ELF-1 (cell line): ENCODE measurements around the gene NPRL2.

Experiments used
- DNase-seq: peaks from one replicate; pipeline ENCODE4 v3.0.0-alpha.2; 2016; ENCODE audit warnings: low read depth, low spot score

Gene NPRL2

DNA sequence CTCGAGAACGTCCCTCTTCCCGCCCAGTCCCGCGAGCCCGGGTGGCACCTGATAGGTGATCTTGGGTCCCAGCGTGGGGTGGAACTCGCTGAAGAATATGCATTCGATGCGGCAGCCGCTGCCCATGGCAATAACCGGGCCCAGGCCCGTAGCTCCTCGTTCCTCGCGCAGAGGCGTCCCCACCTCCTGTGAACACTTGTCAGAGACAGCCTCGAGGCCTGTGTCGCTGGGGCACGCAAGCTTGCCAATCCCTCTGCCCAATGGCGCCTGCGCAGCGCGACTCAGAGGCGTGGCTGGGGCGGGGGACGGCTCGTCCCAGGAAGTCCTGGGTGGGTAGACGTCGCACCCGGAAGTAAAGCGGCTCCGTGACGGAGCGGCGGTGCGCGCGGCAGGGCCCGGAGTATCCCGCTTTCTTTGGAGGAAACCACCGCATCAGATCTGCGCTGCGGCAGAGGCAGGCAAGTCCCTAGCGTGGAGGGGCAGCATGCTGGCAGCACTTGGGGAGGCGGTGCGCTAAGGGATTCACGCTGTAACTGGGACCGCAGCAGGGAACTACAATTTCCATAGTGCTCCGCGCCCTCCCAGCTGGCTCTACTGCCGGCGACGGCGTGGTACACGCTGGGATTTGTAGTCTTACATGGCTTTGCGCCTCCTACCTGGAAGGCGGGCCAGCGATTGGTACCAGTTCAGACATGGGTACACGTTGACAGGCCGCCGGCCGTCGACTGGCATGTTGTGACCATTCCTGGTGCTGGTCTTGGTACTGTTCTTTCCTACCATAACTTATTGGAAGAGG, at the start of gene NPRL2, which contains the start of gene CYB561D2:
TSS of gene NPRL2 (minus strand) at position 249 of the 796 bp plus-strand sequence. CDS start at position 126, 123 bp downstream.
TSS of gene CYB561D2 (plus strand) at position 336 of the 796 bp plus-strand sequence. CDS start 572 bp downstream, outside the sequence.
- DNase-seq = peak; percentile 95

- no peak for DNase-seq
Measured at GRCh38 chr3:50396502-50396901, 45.9 kb upstream of the NPRL2 start.

DNA sequence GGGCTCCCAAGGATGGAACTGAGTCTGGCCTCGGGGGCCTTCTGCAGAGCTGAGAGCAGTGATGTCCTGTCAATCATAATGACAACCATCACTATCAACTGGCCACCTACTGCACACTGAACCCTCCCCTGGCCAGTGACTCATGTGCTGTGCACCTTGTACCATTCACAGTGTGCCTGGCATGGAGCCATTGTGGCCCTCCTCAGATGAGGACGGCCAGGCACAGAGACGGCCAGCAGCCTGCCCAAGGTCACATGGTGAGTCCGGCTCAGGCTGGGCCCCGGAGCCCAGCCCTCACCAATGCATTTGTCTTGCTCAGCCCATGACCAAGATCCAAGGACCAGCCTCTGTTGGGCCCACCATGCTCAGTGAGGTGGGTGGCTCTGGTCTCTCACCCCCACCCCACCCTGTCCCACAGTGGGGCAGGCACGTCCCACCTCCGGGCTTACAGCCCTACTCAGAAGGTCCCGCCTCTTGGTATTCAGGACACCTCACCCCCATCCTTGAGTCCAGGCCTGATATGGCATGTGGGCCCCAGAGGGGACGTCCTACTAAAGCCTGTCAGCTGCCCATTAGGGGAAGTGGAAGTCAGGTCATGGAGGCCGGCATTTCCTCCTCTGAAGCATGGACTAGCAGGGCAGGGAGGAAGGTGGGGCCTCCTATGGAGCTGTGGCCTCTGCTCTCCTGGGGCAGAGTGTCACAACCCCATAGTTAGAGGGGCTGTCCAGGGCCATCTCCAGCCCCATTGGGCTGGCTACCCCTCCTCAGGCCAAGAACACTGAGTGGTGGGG, 44.7 kb upstream of the NPRL2 start:
- no peak for DNase-seq

DNA sequence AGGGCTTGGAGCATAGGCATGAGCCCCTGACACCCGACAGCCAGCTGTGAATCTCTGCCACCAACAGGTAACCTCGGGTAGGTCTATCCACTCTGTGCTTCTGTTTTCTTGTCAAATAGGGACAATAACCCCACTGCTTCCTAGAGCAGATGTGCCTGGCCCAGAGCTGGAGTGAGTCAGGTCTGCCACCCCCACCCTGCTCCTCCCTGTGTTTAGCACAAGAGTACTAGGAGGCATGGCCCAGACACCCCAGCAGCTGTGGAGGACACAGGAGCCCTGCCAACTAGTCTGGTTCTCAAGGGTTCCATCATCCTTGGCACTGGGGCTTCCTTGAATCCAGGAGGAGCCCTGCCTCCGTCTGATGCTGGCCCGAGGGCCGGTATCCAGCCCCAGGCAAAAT, 42.5 kb upstream of the NPRL2 start:
- DNase-seq = no peak

GRCh38 chr3:50392101-50392715, 41.6 kb upstream of the NPRL2 start:
- no peak for DNase-seq

DNA sequence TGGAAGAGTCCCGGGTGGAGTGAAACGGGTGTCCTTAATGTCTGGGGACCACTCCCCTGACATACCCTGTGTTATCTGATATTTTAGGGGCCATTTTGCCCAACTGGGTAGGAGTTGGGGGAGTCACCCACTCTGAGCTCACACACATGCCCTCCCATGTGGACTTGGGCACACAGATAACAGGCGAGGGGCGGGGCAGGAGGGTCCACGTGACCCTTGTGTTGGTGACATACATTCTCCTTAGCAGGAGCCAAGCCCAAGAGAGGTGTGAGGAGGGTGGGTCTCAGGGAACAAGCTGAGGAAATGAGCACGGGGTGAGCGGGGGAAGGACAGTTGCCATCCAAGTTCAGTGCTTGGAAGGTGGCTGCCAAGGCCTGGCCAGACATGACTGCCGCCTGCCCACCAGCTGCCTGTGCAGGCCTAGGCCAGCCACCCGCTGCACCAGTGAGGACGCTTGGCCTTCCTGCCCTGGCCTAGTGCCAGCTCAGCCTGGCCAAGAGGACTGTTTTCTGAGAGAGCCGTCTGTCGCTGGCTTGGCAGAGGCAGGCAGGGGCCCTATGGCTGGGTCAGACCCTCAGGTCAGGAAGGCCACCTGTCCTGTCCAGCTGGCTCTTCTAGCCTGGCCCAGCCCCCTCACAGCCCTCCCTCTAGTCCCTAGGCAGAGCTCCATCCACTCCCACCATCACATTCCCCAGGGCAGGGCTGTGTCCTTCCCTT, 40.1 kb upstream of the NPRL2 start:
- peak; percentile 34 for DNase-seq

DNA sequence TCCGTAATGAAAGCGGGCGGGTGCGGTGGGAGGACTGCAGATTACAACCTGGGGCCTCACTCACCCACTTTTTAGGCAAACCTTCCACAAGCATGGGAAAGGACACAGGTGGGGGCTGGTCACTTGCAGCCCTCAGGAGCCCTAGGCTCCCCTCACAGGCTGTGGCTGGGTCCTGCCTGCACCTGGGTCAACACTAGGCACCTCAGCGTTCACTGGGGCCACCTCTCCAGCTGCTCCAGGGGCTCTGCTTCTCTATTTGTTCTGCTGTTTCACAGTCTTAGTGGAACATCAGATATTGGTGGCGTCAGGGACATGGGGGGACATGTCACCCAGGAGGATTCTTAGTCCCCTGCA, 38.8 kb upstream of the NPRL2 start:
- DNase-seq = no peak

DNA sequence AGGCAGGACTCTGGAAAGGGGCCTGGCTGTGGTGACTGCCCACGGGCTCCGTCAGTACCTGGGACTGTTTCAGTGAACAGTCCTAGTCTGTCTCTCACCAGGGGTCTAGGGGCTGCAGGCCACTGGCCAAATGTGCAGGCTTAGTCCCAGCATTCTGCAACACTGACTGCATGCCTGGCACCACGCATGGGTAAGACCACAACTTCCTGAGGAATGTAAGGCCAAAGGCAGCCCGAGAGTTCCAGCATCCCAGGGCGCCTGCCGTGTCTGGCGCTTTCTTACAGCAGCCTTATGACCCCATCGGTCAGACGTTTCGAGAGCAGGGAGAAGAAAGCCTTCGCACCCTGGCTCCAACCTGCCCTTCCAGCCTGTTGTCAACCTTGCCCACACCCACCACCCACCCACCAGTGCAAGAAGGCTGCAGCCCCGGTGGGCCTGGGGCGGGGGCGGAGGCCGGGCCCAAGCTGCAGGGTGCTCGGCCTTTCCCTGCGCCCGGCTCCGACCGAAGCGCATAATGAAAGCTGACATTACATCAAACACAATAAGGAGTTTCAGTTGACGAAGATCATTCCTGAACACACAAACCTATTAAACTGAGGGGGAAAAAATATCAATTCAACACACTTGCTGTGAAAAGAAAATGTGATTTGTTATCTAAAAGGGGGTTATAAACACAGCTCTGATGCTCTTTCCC, 38.3 kb upstream of the NPRL2 start:
- peak; percentile 43 for DNase-seq

GRCh38 chr3:50388016-50388719, 37.6 kb upstream of the NPRL2 start:
- peak; percentile 61 for DNase-seq

DNA sequence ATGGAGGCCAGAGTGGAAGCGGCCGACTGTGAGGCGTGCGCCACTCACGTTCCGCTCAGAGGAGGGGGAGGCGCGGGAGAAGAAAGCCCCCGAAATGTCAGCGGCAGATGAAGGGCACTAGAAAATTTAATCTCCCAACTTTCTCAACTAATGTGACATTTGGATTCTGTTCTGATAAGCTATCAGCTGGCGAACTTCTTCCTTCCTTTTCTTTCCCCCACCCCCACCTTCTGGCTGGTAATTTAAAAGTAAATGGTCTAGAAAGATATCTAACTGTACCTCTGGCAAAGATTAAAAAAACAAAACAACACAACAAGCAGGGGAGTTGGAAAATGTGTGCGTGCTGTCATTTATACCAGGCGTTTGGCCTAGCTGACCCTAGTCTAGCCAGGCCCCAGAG, 35.2 kb upstream of the NPRL2 start:
- DNase-seq = no peak

- DNase-seq = no peak
Measured at GRCh38 chr3:50383750-50384149, 33.2 kb upstream of the NPRL2 start.

GRCh38 chr3:50382722-50383121, 32.1 kb upstream of the NPRL2 start:
- DNase-seq = no peak

DNA sequence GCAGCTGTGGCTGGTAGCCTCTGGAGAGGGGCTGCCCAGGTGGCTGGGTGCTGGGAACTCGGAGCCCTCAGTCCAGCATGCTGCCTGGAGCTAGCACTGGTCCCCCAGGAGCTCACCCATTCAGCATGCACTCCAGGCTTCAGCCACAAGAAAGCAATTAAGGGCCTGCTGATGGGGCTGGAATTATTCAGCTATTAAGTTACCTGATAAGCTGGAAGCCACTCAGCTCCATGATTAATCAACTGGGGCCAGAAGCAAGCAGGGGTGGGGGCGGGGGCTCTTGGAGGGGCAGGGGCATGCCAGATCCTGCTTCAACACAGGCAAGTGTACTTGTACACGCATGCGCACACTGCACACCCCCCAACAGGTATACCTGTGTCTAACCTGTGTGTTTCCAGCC, 30.8 kb upstream of the NPRL2 start:
- no peak for DNase-seq

DNA sequence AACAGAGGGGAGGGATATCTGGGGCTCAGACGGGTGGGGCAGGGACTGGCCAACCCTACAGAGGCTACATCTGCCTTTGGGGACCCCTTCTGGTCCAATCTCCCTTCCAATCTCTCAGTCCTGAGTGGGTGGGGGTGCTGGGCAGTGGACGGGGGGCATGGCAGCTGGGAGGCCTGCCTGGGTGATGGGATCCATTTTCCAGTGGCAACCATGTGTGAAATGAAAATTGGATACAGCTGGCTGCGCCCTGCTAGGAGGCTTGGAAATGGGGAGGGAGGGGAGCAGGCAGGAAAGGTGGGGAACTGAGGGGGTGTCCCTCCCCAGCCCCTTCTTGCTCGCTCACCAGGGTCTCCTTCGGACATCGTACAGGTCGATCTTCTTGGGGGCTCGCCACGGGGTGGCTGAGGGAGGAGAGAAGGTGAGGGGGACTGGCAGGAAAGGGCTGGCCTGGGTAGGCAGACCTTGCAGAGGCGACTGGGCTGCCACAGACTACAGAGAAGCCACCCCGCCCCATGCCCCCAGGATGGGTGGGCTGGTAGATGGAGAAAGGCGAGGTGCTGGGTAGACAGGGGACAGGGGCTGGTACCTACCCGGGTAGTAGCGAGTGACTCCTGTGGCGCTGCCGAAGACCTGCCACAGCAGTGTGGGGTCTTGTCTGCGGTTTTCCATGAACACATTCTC, 30.0 kb upstream of the NPRL2 start:
- no peak for DNase-seq

DNA sequence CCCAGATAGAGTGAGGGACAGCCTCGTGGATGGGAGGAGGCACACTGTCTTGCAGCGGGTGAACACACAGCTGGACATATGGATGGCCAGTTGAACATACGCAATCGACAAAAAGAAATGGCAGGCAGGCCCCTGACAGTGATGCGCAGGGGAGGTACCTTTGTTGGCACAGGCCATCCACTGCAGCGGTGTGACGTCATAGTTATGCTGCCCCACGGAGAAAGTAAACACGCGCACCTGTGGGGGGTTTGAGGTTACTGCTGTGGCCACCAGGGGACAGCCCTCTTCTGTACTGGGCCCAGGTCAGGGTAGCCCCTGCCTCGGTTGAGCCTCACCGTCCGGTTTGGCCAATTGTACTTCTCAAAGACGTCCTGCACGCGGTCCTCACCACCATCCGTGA, 28.2 kb upstream of the NPRL2 start:
- DNase-seq = no peak

DNA sequence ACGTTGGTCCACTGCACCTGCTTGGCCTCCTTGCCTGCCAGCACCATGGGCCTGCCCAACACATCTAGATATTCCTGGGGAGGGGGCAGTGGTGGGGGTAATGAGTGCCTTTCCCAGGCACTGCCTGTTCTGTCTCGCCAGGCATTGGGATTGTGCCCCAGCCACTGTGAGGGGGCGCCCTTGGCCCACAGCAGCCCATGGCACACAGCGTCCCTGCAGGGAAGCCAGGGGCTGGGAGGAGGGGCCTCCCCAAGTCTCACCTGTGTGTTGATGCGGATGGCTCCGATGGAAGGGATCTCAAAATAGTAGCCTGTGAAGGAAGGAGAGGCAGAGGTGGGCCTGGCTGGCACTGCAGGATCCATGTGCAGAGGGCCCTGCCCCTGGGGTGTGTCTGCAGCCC, 27.4 kb upstream of the NPRL2 start:
- no peak for DNase-seq

DNA sequence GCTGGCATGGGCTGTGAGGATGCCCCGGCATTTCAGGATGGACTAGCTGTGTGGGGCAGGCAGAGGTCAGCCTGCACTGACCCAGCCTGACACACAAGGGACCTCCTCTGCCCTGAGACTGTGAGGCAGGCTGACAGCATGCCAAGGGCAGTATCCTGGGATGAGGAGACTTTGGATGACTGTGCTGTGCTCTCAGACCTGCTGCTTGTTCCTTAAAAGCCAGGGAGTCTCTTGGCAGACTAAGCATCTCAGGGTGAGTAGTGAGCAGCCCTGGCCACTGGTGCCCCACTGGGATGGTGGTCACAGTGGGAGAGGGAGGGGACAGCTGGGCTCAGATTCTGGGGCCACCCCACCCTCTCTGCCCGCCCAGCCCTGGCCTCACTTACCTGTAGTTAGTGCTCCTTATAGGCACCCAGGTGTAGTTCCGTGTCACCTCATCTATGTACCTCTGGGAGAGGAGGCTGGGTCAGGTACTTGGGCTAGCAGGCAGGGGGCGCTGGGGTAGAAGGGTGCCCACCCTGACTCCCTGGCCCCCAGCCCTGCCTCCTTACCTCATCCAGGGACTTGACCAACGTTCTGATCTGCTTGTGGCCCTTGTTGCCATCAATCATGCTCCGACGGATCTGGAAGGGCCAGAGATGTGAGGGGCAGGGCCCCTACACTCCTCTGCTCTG, 24.8 kb upstream of the NPRL2 start:
- DNase-seq = peak; percentile 30

DNA sequence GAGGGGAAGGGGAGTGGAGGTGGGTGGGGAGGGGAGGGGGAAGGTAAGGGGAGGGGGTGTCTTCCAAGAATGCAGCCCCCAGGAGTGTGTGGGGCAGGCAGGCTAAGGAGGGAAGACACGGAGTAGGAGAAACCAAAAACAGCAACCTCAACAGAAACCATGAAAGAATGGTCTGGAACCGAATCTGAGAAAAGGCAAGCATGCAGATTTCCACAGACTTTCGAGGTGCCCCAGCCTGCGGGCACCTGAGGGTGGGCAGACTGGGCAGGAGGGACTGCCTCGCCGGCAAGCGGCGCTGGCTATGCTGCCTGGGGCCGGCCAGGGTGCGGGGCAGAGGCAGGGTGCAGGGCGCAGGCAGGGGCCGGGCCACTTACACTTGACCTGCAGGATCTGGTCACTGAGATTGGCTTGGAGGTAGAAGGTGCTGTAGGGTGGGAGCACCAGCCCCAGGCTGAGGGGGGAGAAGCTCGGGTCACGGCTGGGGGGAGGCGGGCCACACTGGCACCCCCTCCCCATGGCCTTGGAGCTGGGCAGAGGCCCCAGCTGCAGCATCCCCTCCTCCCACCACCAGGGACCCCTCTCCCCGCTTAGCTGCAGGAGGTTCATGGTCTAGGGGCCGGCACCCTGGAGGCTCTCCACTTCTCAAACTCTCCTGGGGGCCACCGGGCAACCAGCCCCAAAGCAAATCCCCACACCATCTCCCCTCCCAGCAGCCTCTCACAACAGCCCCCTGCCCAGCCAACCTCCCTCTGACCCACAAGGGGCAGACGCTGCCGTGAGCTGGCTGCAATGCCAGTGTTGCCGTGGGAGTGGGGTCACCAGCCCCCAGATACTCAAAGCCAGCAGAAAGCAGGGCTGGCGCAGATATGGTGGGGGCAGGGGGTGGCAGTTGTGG, 24.0 kb upstream of the NPRL2 start:
- DNase-seq = no peak
